GM10248 (cell line): ENCODE measurements around the gene PPRC1.

Experiments
- CTCF ChIA-PET: fragments of 300-600 bp; sonication (Branson Sonifier 250); formaldehyde crosslinking; extraction: SDS; loops from one replicate; lab custom pipeline; 2021; ENCODE audit warnings: antibody characterized with exemption; lab: Yijun Ruan, JAX
- POLR2A ChIA-PET: fragments of 350-650 bp; sonication (Branson Sonifier 250); formaldehyde crosslinking; extraction: SDS; loops from one replicate; lab custom pipeline; 2020; ENCODE audit warnings: antibody characterized with exemption; lab: Yijun Ruan, JAX
- DNase-seq: peaks from one replicate; pipeline ENCODE4 v3.0.0; 2012; ENCODE audit errors: extremely low spot score
- TF ChIP-seq, protein P1 (sequence below): IDR thresholded peaks from 2 replicates; pipeline ENCODE4 v1.5.1; 2012; ENCODE audit warnings: mild to moderate bottlenecking, low read depth; ENCODE audit errors: extremely low read depth, missing control alignments, control extremely low read depth

The PPRC1 gene

DNA sequence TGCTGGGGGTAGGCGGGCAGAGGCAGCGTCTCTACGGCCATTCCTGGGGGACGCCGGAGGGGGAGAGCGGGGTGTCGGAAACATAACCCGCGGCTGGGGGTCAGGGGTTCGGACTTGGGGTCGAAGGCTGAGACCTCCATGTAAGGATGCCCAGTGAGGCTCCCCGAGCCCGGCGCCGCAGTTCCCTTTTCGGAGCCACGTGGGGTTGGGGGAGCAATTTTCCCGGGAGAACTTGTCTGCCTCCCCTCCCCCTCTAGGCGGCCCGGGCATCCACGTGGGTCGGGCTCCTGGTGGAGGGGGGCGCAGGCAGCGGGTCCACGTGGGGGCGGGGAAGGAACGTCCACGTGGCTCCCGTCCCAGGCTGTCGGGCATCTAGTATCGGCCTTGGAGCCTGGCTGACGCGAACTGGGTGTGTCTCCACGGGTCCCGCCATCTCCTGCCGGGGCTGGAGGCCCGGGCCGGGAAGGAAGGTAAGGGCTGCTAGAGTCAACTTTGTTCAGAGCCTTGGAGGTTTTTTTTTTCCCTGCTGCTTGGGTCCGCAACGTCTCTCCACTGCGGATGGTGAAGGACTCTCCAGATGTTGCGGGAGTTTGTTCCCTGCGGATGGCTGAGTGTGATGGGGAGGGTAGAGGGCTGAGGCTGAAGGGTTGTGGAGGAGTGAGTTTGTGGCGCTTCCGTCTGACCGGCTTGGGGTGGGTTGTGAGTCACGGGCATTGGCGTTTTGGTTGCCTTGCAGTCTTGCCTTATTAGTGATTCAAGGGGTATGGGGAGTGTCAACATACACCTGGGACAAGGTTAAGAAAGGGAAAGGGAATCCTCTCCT, 744 bp downstream of the PPRC1 start:
- ChIA-PET CTCF (interaction anchor here (1.6 to 2.3 kb wide), 3 partner anchors 10 to 207 kb away, joined by 3 to 9 read pairs (median 5); no protein-coding TSS in a partner anchor), POLR2A (no interaction called here)
- TF ChIP-seq, protein P1, sequence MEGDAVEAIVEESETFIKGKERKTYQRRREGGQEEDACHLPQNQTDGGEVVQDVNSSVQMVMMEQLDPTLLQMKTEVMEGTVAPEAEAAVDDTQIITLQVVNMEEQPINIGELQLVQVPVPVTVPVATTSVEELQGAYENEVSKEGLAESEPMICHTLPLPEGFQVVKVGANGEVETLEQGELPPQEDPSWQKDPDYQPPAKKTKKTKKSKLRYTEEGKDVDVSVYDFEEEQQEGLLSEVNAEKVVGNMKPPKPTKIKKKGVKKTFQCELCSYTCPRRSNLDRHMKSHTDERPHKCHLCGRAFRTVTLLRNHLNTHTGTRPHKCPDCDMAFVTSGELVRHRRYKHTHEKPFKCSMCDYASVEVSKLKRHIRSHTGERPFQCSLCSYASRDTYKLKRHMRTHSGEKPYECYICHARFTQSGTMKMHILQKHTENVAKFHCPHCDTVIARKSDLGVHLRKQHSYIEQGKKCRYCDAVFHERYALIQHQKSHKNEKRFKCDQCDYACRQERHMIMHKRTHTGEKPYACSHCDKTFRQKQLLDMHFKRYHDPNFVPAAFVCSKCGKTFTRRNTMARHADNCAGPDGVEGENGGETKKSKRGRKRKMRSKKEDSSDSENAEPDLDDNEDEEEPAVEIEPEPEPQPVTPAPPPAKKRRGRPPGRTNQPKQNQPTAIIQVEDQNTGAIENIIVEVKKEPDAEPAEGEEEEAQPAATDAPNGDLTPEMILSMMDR = no peak
- DNase-seq = peak; percentile 67

DNA sequence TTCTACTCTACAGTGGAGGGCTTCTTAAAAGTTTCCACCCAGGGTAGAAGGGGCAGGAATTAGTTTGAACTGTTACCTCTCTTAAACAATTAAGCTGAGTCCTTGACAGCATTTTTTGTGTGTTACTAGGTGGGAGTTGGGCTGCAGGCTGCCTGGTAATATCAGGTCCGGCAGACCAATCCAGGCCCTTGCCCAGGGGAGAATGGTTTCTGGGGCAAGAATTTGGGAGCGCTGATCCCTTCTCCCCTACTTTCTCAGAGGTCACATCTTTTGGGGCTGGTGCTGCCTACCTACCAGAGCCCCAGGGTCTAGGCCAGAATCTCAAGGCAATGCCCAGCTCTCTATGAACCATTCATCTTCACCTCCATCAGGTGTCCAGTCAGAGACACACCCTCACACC, 1.6 kb downstream of the PPRC1 start:
- no peak for DNase-seq
- ChIA-PET POLR2A (no interaction called here), CTCF (interaction anchor here (0.7 to 2.3 kb wide), 8 partner anchors 9 to 297 kb away, joined by 3 to 9 read pairs (median 3); no protein-coding TSS in a partner anchor)
- TF ChIP-seq, protein P1 = no peak

DNA sequence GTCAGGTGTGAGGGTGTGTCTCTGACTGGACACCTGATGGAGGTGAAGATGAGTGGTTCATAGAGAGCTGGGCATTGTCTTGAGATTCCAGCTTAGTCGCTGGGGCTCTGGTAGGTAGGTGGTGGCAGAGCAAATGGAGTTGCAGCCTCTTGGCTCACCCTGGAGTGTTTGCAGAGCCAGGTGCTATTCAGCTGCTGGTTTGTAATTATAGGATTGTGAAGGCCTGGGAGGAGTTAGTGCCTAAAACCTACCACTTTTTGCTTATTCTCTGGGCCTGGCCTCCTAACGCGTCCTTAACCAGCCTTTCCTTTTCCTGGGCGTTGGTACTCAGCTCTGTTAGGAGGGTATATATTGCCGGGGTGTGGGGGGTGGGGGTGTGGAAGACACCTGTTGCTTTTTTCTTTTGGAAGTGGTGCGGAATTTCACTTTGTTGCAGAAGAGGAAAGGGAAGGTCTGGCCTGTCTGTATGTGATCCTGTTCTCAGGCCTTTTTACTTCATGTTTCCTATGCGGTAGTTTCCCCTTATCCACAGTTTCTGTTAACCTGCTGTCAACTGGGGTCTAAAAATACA, 3.2 kb downstream of the PPRC1 start:
- TF ChIP-seq, protein P1 = no peak
- POLR2A ChIA-PET = interaction anchor here (1.1 to 4.3 kb wide), 2 partner anchors 12 to 16 kb away, joined by 3 to 24 read pairs; partner anchors contain the start of gene NOLC1
- CTCF ChIA-PET = interaction anchor here (1.1 to 2.3 kb wide), 3 partner anchors 8 to 295 kb away, joined by 3 to 9 read pairs (median 3); no protein-coding TSS in a partner anchor
- no peak for DNase-seq

DNA sequence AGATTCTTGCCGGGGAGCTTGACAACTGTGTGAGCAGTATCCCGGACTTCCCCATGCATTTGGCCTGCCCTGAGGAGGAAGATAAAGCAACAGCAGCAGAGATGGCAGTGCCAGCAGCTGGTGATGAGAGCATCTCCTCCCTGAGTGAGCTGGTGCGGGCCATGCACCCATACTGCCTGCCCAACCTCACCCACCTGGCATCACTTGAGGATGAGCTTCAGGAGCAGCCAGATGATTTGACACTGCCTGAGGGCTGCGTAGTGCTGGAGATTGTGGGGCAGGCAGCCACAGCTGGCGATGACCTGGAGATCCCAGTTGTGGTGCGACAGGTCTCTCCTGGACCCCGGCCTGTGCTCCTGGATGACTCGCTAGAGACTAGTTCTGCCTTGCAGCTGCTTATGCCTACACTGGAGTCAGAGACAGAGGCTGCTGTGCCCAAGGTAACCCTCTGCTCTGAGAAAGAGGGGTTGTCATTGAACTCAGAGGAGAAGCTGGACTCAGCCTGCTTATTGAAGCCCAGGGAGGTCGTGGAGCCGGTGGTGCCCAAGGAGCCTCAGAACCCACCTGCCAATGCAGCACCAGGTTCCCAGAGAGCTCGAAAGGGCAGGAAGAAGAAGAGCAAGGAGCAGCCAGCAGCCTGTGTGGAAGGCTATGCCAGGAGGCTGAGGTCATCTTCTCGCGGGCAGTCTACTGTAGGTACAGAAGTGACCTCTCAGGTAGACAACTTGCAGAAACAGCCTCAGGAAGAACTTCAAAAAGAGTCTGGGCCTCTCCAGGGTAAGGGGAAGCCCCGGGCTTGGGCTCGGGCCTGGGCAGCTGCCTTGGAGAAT, 6.7 kb downstream of the PPRC1 start:
- POLR2A ChIA-PET = interaction anchor here (0.5 to 4.3 kb wide), 4 partner anchors 8 to 588 kb away, joined by 4 to 24 read pairs (median 8); partner anchors contain the start of gene NOLC1
- CTCF ChIA-PET = interaction anchor here (1.3 to 2.9 kb wide), 4 partner anchors 9 to 20 kb away, joined by 3 to 17 read pairs (median 7); partner anchors contain the start of gene NOLC1
- TF ChIP-seq, protein P1 = no peak

DNA sequence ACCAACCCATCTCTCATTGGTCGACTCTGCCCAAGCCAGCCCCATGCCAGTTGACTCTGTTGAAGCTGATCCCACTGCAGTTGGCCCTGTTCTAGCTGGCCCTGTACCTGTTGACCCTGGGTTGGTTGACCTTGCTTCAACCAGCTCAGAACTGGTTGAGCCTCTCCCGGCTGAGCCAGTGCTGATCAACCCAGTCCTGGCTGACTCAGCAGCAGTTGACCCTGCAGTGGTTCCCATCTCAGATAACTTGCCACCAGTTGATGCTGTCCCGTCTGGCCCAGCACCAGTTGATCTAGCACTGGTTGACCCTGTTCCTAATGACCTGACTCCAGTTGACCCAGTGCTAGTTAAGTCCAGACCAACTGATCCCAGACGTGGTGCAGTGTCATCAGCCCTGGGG, 7.4 kb downstream of the PPRC1 start:
- no peak for DNase-seq
- TF ChIP-seq, protein P1 = no peak
- POLR2A ChIA-PET = interaction anchor here (1.9 to 4.3 kb wide), 2 partner anchors 7 to 11 kb away, joined by 12 to 24 read pairs; partner anchors contain the start of gene NOLC1
- CTCF ChIA-PET = interaction anchor here (1.3 to 2.9 kb wide), 3 partner anchors 11 to 21 kb away, joined by 3 to 17 read pairs (median 4); partner anchors contain the start of gene NOLC1

More for the DNA sequence above, 6.7 kb downstream of the PPRC1 start:
- no peak for DNase-seq
